Uterus (tissue), 4 donors: ENCODE data around the gene IRF9. TPM values are rescaled to one million over a fixed set of nuclear protein-coding genes. Genes with fewer than 3 reads are reported as not detected.

Source experiments
- DNase-seq, 2 donors: peaks; one replicate each; pipeline ENCODE4 v3.0.0-alpha.2; 2019 to 2020
- H3K27ac ChIP-seq, 2 donors: fragments of 200-600 bp; sonication (generic); 1 replicate in 1 of 2; 2 replicates in 1 of 2; pipeline ENCODE4 v1.5.1; 2016 to 2018
- H3K27me3 ChIP-seq, 2 donors: fragments of 200-600 bp; sonication (generic); one replicate each; pipeline ENCODE4 v1.5.1; 2018 to 2019; ENCODE audit warnings: control low read depth in 1 of 2
- H3K36me3 ChIP-seq, 2 donors: fragments of 200-600 bp; sonication (generic); one replicate each; pipeline ENCODE4 v1.5.1; 2019; ENCODE audit warnings: control low read depth in 1 of 2
- H3K4me1 ChIP-seq, 2 donors: fragments of 200-600 bp; sonication (generic); one replicate each; pipeline ENCODE4 v1.5.1; 2018 to 2019; ENCODE audit warnings: control low read depth in 1 of 2
- H3K4me3 ChIP-seq, 2 donors: fragments of 200-600 bp; sonication (generic); 1 replicate in 1 of 2; 2 replicates in 1 of 2; pipeline ENCODE4 v1.5.1; 2018 to 2019; ENCODE audit warnings: mild to moderate bottlenecking in 1 of 2
- H3K9me3 ChIP-seq, 2 donors: fragments of 200-600 bp; sonication (generic); one replicate each; pipeline ENCODE4 v1.5.1; 2019; ENCODE audit warnings: control low read depth in 1 of 2
- CTCF ChIP-seq, 4 experiments: fragments of 200-600 bp in 2 of 4; fragments of 450-650 bp in 2 of 4; sonication (generic) in 2 of 4; IDR thresholded peaks; one replicate each; pipeline ENCODE4 v1.5.1; 2016 to 2019; ENCODE audit warnings: antibody characterized with exemption in 4 of 4, mild to moderate bottlenecking in 2 of 4, moderate library complexity in 1 of 4
- POLR2A ChIP-seq, 2 donors: fragments of 450-650 bp; IDR thresholded peaks; one replicate each; pipeline ENCODE4 v1.6.1; 2016; ENCODE audit warnings: antibody characterized with exemption in 2 of 2, mild to moderate bottlenecking in 1 of 2, moderate library complexity in 1 of 2
- intact Hi-C: fragments of 100-400 bp; cut with DNase I; formaldehyde crosslinking; loops from one replicate; pipeline ENCODE4 v1.15.1; 2023; ENCODE audit warnings: low total_unique reads
- total RNA-seq, 4 donors: library from RNA; depleted of rRNA in 3 of 4; stranded (reverse); fragments of >200 nt in 3 of 4; gene quantifications; one replicate each; pipeline versions ENCODE4 v1.1.0 to v1.2.4, GENCODE V29; 2014 to 2023
- donor health status: DM: yes; HTN: yes; CAD: no.

Gene IRF9
- total RNA-seq, 4 donors from 2014 or later, result 33.2 to 205 (median 67.2) TPM

GRCh38 chr14:24122416-24122815, 38.6 kb upstream of the IRF9 start:
- Histone ChIP-seq H3K27me3 (no peaks in the 10 kb centered on the region), H3K4me3 (no peak overlapping the region), H3K36me3 (no peaks in the 10 kb centered on the region), H3K4me1 (no peaks in the 10 kb centered on the region), H3K9me3 (no peaks in the 10 kb centered on the region), H3K27ac (no peak overlapping the region)
- intact Hi-C loops, result no loop called here
- no peak for DNase-seq
- TF ChIP-seq CTCF (IDR thresholded peaks at IDR 0.05) (no peak), POLR2A (IDR thresholded peaks at IDR 0.05) (no peak)

GRCh38 chr14:24122898-24123297, 38.2 kb upstream of the IRF9 start:
- intact Hi-C loops, result no loop called here
- DNase-seq, result no peak
- Histone ChIP-seq H3K36me3 (no peaks in the 10 kb centered on the region), H3K27me3 (no peaks in the 10 kb centered on the region), H3K4me1 (no peaks in the 10 kb centered on the region), H3K9me3 (no peaks in the 10 kb centered on the region), H3K27ac (no peak overlapping the region), H3K4me3 (no peak overlapping the region)
- TF ChIP-seq POLR2A (IDR thresholded peaks at IDR 0.05) (no peak), CTCF (IDR thresholded peaks at IDR 0.05) (no peak)

- Histone ChIP-seq H3K27me3 (no peaks in the 10 kb centered on the region), H3K4me3 (no peak overlapping the region), H3K9me3 (no peaks in the 10 kb centered on the region), H3K4me1 (no peaks in the 10 kb centered on the region), H3K36me3 (no peaks in the 10 kb centered on the region), H3K27ac (no peak overlapping the region)
- intact Hi-C loops, result no loop called here
- DNase-seq, result no peak
- no peak for TF ChIP-seq CTCF (IDR thresholded peaks at IDR 0.05)
- TF ChIP-seq POLR2A (IDR thresholded peaks at IDR 0.05), result no peak
Observed at GRCh38 chr14:24123424-24124417, 37.3 kb upstream of the IRF9 start.

GRCh38 chr14:24126939-24127338, 34.1 kb upstream of the IRF9 start:
- no peak for DNase-seq
- intact Hi-C loops, result no loop called here

More at GRCh38 chr14:24126939-24127338, 34.1 kb upstream of the IRF9 start:
- H3K27ac ChIP-seq, result no peak overlapping the region
- no peaks in the 10 kb centered on the region for H3K4me1 ChIP-seq
- no peak overlapping the region for H3K4me3 ChIP-seq
- H3K9me3 ChIP-seq, result no peaks in the 10 kb centered on the region
- H3K27me3 ChIP-seq, result no peaks in the 10 kb centered on the region
- TF ChIP-seq POLR2A (IDR thresholded peaks at IDR 0.05) (no peak), CTCF (IDR thresholded peaks at IDR 0.05) (no peak)
- no peaks in the 10 kb centered on the region for H3K36me3 ChIP-seq
